Endothelial cell of coronary artery (primary cell): Measurements from ENCODE around the gene ACSL6. TPM values are rescaled to one million over a fixed set of nuclear protein-coding genes. Genes with fewer than 3 reads are reported as not detected.

Experiments
- total RNA-seq: library from RNA; depleted of rRNA; stranded (reverse); fragments of >200 nt; gene quantifications from 2 replicates; pipeline ENCODE4 v1.2.3, GENCODE V29; 2014

The ACSL6 gene, protein sequence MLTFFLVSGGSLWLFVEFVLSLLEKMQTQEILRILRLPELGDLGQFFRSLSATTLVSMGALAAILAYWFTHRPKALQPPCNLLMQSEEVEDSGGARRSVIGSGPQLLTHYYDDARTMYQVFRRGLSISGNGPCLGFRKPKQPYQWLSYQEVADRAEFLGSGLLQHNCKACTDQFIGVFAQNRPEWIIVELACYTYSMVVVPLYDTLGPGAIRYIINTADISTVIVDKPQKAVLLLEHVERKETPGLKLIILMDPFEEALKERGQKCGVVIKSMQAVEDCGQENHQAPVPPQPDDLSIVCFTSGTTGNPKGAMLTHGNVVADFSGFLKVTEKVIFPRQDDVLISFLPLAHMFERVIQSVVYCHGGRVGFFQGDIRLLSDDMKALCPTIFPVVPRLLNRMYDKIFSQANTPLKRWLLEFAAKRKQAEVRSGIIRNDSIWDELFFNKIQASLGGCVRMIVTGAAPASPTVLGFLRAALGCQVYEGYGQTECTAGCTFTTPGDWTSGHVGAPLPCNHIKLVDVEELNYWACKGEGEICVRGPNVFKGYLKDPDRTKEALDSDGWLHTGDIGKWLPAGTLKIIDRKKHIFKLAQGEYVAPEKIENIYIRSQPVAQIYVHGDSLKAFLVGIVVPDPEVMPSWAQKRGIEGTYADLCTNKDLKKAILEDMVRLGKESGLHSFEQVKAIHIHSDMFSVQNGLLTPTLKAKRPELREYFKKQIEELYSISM
- total RNA-seq, result 0.47 TPM in 1 of 2 replicates, not detected in the other

DNA sequence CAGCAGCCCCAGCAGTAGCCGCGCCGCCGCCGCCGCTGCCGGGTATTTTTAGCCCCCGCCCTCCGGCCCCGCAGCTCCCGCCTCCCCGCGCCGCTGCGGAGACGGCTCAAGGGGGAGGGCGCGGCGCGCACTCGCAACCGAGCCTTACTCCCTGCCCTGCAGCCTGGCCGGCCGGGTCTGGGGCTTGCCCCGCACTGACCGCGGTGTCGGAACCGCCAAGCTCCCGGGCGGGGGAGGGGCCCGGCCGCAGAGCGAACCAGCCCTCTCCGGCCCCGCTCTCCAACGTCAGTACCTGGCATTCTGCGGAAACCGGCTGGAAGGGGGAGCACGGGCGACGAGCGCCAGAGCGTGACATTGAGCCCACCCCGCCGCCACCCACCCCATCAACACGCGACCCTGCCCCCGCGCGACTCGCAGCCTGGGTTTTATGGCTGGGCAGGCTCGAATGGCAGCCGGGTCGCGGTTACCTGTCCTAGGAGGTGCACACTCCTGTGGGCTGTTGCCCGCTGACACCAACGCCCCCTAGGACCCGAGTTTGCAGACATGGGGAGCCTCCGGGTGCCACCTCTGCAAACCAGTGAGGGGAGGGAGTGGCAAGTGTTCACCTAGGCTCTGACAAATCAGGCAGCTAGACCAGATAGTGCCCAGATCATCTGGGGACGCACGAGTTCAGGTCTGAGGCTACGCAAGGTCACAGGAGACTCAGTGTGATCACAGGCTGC is at the start of gene ACSL6:
Gene ACSL6, minus strand, starts transcription at position 37 of the 722 bp plus-strand sequence. CDS start 105 bp downstream, outside the sequence.

DNA sequence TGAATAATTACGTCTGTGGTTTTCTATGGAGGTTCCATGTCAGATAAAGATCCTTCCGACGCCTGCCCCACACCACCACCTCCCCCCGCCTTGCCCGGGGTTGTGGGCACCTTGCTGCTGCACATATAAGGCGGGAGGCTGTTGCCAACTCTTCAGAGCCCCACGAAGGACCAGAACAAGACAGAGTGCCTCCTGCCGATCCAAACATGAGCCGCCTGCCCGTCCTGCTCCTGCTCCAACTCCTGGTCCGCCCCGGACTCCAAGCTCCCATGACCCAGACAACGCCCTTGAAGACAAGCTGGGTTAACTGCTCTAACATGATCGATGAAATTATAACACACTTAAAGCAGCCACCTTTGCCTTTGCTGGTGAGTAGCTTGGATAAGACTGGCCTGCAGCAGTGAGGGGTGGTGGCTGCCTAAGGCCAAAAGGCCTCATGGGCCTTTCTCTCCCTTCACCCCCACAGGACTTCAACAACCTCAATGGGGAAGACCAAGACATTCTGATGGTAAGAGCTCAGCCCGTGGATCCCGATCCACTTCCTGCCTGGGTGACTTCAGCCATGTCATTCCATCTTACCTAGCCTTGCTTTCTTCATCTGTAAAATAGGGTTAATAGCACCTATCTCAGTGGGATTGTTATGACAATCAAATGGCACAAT is 49.2 kb upstream of the ACSL6 start, which contains the start of gene IL3:
Gene IL3, plus strand, starts transcription at position 155 of the 661 bp plus-strand sequence. Its CDS starts 52 bp downstream, at position 207.

DNA sequence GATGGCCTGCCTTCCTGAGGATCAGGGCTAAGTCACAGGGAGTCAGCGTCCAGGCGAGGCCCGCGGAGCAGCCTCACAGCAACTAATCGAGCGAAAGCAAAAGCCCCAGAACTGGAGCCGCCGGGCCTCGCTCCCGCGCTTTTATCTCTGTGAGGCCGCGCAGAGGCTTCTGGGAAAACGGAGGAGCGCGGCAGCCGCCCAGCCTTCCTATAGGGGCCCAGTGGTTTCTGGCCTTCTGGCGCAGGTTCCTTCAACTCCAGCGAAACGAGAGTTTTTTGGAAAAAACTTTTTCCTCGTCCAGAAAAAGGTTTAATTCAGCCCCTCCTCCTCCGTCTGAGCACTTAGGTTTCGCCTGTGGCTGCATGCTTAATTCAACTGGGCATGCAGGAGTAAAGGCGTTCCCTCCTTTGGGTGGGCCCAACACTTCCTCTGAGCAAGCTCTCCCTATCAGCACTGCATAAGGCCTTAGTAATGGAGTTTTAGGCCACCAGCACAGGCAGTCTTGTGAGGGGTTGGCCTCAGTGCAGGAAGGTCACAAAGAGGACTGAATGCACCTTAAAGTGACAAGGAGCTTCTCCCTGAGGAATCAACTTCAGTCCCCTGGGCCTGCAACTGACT is 65.8 kb downstream of the ACSL6 start, which contains the start of gene MEIKIN:
Gene MEIKIN, minus strand, starts transcription at position 113 of the 618 bp plus-strand sequence. CDS start 158 bp downstream, outside the sequence.

Other genes starting within 250 kb of the ACSL6 start
- gene FNIP1, start 214.6 kb downstream of the ACSL6 start, total RNA-seq, result 21.1 and 23.6 TPM in 2 replicates
- not detected in 2 replicates for gene MEIKIN, start 66.0 kb downstream of the ACSL6 start, total RNA-seq
- gene IL3, start 49.0 kb upstream of the ACSL6 start, total RNA-seq, result not detected in 2 replicates
- 0.28 and 0.36 TPM in 2 replicates for gene CSF2, start 62.1 kb upstream of the ACSL6 start, total RNA-seq
- gene P4HA2, start 216.2 kb upstream of the ACSL6 start, total RNA-seq, result 64.3 and 212 TPM in 2 replicates
- gene PDLIM4, start 246.0 kb upstream of the ACSL6 start, total RNA-seq, result 50.3 and 63.1 TPM in 2 replicates